NOMO-1 treated with dmso at 0.1 percent for 144 hours (cell line): ENCODE data around the gene GPR3.

ENCODE experiments used
- DNase-seq: peaks from one replicate; lab custom pipeline; 2025; ENCODE audit not compliant: unreplicated experiment; lab: John Stamatoyannopoulos, UW

Gene GPR3

DNA sequence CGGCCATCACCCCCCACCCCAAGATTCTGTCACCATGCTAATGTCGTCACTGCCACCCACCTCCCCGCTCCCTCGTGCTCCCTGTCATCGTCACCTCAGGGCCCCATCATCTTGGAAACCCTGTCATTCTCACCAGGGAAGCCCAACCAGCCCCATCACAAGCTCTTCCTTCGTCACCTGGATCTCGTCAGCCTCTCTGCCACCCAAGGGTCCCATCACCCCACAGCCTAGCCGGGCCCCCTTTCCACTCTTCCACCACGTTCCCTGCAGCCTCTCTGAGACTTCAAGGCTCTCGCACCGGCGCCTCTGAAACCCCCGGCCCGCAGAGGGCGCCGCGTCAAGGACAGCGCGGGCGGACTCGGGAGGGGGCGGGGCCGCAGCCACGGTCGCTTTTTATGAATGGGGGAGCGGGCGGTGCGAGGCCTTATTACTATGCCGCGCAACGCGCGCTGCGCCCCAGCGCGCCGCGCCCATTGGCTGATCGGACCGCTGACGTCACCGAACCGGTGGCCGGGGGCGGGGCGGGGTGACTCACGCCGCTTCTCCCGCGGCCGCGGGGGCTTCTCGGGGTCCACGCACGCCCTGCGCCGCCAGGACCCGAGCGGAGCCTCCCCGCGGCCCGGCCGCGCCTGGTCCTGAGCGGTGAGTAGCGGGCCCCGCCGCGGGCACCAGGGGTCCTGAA, at the start of gene GPR3:
Gene GPR3 (plus strand): TSS at position 527 of the 682 bp plus-strand sequence. CDS start 1,177 bp downstream, outside the sequence.
- DNase-seq: peak; percentile 80

DNA sequence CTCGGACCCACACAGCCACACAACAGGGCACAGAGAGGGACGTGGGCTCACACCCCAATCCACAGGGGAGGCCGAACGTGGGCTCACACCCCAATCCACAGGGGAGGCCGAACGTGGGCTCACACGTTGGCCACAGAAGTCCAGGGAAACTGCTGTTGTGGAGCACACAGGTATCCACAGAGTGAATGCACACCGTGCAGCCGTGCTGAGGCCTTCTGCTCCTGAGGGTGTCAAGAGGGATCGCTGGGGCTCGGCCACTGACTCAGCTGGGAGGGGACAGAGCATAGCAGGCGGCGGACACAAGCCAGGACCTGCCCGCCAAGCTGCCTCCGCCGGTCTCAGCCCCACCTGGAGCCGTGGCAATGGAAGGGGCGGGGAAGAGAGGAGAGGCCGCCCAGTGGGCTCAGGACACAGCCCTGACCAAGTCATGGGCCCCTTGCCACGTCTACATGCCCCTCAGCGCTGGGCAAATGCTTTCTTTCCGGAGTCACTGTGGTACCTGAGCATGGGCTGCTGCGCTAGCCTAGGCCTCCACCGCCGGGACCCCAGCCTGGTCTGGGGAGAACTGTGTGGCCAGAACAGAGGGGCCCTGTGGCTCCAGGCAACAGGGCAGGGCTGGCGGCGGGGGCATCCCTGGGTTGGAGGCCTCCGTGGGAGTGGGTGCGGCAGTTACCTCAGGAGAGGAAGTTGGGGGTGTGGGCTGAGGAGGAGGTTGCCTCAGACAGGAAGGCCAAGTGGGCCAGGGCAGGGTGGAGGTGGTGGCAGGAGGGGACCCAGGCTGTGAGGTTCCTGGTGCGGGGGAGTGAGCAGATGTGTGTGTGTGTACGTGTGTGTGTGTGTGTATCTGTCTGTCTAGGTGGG, 49.4 kb upstream of the GPR3 start:
- peak; percentile 89 for DNase-seq

DNA sequence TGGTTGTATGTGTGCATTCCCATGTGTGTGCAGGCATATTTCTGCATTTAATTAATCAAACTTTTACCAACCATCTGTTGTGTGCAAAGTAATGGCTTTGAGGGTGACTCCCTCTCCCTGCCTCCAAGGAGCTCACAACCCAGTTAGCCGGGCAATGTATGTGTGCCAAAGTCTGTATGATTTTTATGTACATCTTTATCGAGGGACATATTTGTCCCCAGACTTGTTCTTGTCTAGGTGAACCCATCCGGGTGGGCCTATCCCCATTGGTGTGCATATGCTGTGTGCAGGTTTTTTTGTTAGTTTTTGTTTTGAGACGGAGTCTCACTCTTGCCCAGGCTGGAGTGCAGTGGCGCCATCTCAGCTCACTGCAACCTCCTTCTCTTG, 48.8 kb upstream of the GPR3 start:
- DNase-seq: no peak

DNA sequence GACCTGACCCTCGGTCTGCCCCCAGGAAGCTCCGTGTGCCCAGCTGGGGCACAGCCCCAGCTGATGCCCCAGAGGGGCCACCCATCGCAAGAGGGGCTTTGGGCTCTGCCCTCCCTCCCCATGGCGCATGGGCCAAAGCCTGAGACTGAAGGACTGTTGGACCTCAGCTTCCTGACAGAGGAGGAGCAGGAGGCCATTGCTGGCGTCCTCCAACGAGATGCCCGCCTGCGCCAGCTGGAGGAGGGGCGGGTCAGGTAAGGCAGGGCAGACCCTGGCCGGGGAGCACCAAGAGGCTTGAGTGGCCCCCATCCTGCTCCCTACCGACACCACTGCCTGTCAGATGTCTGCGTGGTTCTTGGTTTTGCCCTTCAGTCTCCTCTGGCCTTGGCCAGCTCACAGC, 47.1 kb upstream of the GPR3 start:
- DNase-seq: no peak

DNA sequence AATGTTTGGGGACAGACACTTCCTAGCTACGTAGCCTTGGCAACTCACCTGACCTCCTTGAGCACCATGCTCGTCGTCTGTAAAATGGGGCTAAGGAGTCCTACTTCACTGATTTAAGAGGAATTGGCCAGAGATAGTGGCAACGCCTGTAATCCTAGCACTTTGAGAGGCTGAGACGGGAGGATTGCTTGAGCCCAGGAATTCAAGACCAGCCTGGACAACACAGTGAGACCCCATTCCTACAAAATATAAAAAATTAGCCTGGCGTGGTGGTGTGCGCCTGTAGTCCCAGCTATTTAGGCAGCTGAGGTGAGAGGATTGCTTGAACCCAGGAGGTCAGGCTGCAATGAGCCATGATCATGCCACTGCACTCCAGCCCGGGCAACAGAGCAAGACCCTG, 46.1 kb upstream of the GPR3 start:
- no peak for DNase-seq

DNA sequence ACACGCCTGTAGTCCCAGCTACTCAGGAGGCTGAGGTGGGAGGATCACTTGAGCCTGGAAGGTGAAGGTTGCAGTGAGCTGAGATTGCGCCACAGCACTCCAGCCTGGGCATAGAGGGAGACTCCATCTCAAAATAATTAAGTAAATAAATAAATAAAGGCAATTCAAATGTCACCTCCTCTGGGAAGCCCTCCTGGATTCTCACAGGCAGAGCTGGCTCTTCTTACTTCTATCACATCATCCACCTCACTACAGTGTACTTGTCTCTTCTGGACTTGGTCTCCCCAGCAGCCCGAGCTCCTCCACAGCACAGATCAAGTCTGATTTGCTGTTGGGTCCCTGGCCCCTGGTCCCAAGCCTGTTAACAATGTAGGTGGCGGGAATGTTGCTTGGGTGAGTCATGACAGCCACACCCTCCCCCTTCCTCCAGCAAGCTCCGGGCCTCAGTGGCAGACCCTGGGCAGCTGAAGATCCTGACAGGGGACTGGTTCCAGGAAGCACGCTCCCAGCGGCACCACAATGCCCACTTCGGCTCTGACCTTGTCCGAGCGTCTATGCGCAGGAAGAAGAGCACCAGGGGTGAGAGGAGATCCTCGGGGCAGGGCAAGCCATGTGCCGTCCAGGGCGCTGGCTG, 45.3 kb upstream of the GPR3 start:
- no peak for DNase-seq

GRCh38 chr1:27348861-27349783, 43.3 kb upstream of the GPR3 start:
- no peak for DNase-seq

- no peak for DNase-seq
Observed at GRCh38 chr1:27349784-27350662, 42.4 kb upstream of the GPR3 start.

DNA sequence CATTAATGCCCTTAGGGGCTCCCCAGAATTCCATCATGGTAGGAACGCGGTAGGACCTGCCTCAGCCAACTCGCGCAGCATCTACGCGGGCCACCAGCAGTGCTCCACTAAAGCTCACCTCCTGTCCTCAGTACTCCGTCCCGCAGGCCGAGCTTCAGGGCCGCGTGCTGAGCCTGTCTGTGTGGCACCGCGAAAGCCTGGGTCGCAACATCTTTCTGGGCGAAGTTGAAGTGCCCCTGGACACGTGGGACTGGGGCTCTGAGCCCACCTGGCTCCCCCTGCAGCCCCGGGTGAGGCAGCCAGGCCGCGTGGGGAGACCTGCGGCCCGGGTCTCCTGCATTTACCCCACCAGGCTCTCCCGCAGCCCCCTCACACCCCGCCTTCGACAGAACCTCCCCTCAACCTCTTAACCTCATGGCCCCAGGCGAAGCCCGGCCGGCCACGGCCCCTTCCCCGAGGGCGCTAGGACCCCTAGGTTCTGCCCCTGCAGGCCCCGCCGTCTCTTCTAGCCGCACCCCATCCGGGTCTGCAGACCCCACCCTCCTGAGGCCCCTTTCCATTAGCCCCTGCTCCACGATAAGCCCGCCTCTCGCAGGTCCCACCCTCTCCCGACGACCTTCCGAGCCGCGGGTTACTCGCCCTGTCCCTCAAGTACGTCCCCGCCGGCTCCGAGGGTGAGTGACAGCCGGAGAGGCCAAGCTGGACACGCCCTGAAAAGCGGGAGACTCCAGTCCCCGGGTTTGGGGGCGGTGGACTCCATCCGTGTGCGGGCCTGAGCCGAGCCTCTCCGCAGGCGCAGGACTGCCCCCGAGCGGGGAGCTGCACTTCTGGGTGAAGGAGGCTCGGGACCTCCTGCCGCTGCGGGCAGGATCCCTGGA, 41.5 kb upstream of the GPR3 start:
- no peak for DNase-seq

GRCh38 chr1:27351541-27352107, 40.8 kb upstream of the GPR3 start:
- DNase-seq: no peak

DNA sequence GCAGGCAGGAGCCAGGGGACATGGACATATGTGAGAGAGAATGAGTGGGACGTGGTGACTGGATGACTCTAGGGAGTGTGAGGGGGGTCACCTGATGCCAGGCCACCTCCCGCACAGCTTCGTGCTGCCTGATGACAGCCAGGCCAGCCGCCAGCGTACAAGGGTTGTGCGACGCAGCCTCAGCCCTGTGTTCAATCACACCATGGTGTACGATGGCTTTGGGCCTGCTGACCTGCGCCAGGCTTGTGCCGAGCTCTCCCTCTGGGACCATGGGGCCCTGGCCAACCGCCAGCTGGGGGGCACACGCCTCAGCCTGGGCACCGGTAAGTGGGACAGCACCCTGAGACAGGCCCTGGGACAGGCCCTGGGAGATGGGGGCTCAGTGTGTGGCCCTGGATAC, 39.3 kb upstream of the GPR3 start:
- no peak for DNase-seq

DNA sequence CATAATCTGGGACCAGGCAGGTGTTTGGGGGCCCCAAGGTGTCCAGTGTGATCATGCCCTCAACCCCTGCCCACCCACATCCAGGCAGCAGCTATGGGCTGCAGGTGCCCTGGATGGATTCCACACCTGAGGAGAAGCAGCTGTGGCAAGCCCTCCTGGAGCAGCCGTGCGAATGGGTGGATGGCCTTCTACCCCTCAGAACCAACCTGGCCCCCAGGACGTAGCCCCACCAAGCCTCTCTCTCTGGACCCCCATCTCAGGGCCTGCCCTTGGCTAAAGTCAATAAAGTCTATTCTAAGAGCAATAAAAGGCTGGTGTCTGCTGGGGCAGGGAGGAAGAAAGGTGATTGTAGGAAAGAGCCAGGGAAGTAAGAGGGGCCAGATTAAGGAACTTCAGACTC, 38.8 kb upstream of the GPR3 start:
- DNase-seq: no peak

- DNase-seq: no peak
Observed at GRCh38 chr1:27355683-27356082, 36.7 kb upstream of the GPR3 start.

GRCh38 chr1:27356277-27356618, 36.2 kb upstream of the GPR3 start:
- no peak for DNase-seq

DNA sequence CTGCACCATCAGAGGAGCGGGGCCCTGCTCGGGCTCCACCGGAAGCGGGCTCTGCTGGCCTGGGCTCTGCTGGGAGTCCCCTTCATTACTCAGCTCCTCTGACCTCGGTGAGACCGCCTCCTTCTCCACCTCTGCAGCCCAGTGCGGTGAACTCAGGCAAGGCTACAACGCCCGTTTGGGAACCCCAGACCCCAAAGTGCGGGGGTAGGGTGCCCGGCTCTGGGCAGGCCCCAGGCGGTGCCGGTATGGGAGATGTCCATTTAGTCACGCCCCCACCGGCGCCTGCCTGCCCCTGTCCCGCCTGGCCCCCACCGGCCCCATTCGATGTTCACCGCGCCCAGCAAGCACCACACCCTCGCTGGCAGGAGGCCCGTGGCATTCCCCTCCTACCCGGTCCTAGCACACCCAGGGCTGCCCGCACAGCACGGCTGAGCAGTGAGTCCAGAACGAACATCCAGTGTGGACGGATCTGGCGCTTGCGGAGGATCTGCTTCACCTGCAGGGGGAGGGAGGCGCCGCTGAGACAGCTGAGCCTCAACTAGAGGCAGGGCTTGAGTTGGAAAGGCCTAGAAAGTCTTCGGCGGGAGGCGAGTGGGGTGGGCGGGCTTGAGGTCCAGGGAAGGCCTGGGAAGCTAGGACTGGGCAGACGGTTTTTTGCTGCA, 35.7 kb upstream of the GPR3 start:
- no peak for DNase-seq

DNA sequence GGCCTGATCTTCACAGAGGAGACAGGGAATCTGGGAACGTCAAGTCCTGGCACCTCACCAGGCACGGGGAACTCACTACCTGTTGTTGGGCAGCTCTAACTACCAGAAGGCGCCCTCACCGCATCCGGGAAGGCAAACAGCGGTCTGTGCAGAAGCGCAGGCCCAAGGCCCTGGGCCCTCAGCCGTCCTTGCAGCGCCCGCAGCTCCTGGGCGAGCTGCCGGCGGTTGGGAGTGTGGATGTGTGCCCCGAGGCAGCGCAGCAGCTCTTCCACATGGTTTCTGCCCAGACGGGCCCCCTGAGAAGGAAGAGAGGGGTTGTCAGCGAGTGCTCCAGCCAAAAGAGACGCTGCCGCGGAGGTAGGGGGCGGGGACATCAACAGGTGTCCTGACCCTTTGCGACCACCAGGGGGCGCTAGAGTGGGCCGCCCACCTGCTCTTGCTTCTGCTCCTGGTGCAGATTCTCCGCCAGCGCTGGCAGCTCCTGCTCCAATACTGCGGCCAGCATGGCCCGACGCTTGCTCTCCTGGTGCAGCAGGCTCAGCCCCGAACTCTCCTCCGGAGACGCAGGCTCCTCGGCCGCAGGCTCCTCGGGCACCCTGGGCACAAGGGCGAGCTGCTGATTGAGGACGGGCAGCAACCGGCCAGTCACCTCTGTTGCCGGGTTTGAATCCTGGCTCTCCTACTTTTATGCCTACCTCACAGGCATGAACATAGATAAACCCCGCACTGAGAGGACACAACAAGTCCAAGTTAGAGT, 35.0 kb upstream of the GPR3 start:
- peak; percentile 49 for DNase-seq
